Cardiac fibroblast (primary cell): ENCODE measurements around the gene PSORS1C2.

Source experiments
- DNase-seq, 2 donors: peaks; one replicate each; pipeline versions ENCODE4 v3.0.0 to v3.0.0-alpha.2; 2010; ENCODE audit warnings: low read depth in 2 of 2
- H3K4me3 ChIP-seq, 2 donors: replicated peaks in 1 of 2; 1 replicate in 1 of 2; 2 replicates in 1 of 2; pipeline ENCODE4 v1.5.1; 2011; ENCODE audit warnings: low read depth in 2 of 2, low read length in 2 of 2, mild to moderate bottlenecking in 2 of 2, moderate library complexity in 1 of 2
- TF ChIP-seq, protein P1 (sequence below): IDR thresholded peaks from one replicate; pipeline ENCODE4 v1.5.1; 2011; ENCODE audit warnings: low read depth, mild to moderate bottlenecking, low read length, inconsistent platforms

The PSORS1C2 gene

DNA sequence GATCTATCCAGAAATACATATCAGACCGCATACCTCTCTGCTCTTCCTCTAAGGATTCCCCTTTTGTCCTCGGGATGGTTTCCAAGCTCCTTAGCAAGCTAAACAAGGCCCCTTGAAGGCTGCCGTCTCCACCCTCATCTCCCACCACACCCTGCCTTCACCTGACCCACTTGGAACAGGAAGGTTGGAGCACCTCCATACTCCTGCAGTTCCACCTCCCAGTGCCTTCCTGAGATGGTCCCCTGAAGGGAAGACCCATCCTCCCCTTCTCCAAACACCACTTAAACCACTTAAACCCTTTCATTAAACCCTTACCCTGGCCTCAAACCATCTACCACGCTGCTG is 40.1 kb upstream of the PSORS1C2 start:
- H3K4me3 ChIP-seq, result no peak overlapping the region
- no peak for DNase-seq
- TF ChIP-seq, protein P1, sequence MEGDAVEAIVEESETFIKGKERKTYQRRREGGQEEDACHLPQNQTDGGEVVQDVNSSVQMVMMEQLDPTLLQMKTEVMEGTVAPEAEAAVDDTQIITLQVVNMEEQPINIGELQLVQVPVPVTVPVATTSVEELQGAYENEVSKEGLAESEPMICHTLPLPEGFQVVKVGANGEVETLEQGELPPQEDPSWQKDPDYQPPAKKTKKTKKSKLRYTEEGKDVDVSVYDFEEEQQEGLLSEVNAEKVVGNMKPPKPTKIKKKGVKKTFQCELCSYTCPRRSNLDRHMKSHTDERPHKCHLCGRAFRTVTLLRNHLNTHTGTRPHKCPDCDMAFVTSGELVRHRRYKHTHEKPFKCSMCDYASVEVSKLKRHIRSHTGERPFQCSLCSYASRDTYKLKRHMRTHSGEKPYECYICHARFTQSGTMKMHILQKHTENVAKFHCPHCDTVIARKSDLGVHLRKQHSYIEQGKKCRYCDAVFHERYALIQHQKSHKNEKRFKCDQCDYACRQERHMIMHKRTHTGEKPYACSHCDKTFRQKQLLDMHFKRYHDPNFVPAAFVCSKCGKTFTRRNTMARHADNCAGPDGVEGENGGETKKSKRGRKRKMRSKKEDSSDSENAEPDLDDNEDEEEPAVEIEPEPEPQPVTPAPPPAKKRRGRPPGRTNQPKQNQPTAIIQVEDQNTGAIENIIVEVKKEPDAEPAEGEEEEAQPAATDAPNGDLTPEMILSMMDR, result no peak

DNA sequence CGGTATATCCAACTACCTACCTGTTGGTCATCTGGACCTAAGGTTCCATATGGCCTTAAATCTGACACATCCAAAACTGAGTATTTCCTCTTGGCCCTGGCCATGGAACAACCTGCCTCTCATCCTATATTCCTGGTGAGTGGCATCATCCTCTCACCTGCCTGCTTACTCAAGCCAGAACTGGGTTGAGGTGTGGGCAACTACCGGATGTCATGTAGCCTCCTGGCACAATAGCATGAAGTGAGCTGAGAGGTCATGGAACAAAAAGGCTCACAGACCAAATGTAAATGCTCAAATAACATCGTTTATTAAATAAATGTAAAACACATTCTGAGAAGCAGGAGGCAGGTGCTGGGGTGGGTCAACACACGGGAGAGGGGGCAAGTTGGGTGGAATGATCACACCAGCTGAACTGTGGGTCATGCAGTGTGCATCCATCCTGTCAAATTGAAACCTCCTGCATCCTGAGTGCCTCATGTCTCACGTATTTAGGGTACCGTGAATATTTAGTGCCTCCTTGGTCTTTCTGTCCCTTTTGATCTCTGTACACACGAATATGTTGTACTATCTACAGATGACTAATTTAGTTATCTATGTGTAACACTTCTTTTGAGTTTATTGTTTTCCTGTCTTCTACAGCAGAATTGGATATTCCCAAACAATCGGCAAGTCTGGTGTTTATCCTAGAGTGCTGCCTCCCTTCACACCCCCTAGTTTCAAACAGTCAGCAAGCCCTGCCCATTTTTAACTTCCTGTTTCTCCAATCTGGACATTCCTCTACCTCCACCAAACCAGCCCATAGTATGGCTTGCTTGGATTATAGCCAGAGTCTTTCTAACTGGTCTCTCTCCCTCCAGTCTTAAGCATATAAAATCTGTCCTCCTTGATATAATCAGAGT is 39.5 kb upstream of the PSORS1C2 start:
- TF ChIP-seq, protein P1, result no peak
- peak; percentile 28 to 48 for DNase-seq
- no peak overlapping the region for H3K4me3 ChIP-seq

DNA sequence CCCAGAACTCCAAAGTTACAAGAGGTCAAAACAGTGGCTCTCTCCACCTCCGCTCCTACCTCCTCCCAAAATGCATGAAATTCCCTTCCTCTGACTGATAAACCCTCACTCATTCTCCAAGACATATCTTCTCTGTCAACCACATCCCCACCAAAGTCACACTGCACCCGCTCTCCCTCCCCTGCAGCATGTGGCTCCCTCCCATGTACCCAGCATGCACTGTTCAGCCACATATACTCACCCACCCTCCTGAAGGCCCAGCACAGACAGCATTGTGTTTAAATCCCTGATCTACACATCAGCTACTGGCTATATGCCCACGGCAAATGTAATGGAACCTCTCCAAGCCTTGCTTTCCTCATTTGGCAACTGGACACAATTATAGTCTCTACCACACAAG is 37.1 kb upstream of the PSORS1C2 start:
- TF ChIP-seq, protein P1, result no peak
- DNase-seq, result peak; percentile 58 to 66
- H3K4me3 ChIP-seq, result no peak overlapping the region

DNA sequence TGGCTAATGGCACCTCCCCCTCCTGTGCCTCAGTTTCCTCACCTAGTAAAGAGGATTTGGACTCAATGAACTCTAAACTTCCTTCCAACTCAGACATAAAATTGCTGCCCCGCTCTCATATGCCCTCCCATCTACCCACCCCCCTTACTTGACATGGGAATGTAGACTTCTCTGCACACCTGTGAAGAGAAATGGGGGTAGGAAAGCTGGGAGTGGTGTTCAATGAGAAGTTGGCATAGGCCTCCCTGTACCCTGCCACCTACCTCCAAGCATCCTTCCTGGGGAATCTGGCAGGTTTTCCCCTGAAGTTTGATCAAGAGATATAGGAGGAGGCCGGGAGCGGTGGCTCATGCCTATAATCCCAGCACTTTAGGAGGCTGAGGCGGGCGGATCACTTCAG is 35.5 kb upstream of the PSORS1C2 start:
- DNase-seq, result no peak
- TF ChIP-seq, protein P1, result no peak
- H3K4me3 ChIP-seq, result no peak overlapping the region

DNA sequence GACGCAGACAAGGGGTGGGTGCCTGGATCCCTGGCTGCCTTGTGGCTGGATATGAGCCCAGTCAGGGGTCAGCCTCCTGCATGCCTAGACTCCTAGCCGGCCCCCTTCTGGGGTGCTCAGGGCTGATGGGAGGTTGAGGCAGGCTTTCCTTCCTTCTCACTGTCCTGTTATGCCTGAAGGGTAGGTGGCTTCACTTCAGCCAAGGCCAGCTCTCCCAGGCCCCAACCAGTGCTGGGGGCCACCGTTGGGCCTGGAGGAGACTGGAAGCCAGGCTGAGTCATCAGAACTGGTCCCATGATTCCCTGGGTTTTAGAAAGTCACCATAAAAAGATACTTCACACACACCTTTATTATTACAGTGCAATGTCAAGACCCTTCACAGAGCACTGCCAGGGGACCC is 34.5 kb upstream of the PSORS1C2 start:
- TF ChIP-seq, protein P1, result no peak
- no peak for DNase-seq
- H3K4me3 ChIP-seq, result no peak overlapping the region

DNA sequence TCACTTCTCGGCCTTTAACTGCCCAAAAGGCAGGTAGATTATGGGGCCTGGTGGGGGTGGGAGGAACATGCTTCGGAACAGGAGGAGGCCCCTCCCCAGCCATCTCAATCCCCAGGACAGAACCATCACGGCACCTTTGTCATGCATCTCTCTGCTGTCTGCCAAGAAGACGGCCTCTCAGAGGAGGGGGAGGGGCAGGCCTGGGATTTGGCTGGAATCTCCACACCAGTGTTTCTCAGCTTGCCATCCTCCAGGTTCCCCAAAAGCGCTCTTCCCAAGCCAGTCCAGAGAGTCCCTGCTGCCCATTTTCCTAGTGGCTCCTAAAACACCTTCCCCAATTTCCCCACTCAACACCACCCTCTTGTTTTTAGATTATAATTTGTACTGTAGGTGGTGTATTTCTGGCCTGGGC is 34.1 kb upstream of the PSORS1C2 start:
- no peak overlapping the region for H3K4me3 ChIP-seq
- no peak for DNase-seq
- TF ChIP-seq, protein P1, result no peak
